Measurements from ENCODE around the gene CPEB4. TPM values are rescaled to one million over a fixed set of nuclear protein-coding genes. Genes with fewer than 3 reads are reported as not detected.
A peak's percentile ranks its signal among the peaks of the same experiment; 100 is the strongest.

CPEB4 gene
- total and polyA plus RNA-seq, 9 of the 15 experiments (the other 6 are each of a cell fraction or from before 2014, with no cell fraction given): 7.4 to 21.3 (median 12.4) TPM

- TF ChIP-seq ZBTB26 (CRISPR knock-in tag; IDR thresholded peaks at IDR 0.05) (no peak), KHSRP (IDR thresholded peaks at IDR 0.05) (no peak), ZC3H4 (CRISPR knock-in tag; IDR thresholded peaks at IDR 0.05; ENCODE audit: borderline replicate concordance) (no peak), RHOXF2B (CRISPR knock-in tag; conservative IDR thresholded peaks at IDR 0.05) (no peak), ZNF143 (CRISPR knock-in tag; IDR thresholded peaks at IDR 0.05) (no peak), PHTF2 (CRISPR knock-in tag; IDR thresholded peaks at IDR 0.05) (no peak), TBP (optimal IDR thresholded peaks at IDR 0.05; ENCODE audit: low read depth, low read length) (no peak), ESRRA (IDR thresholded peaks at IDR 0.05; ENCODE audit: borderline replicate concordance, low read depth) (peak; percentile 72; the same call in 1 of the 2 replicates), PHF20 (IDR thresholded peaks at IDR 0.05; ENCODE audit: partially characterized antibody) (peak; percentile 8), EWSR1 (IDR thresholded peaks at IDR 0.05; ENCODE audit: borderline replicate concordance, low read depth, partially characterized antibody) (no peak), MAFG (tag; conservative IDR thresholded peaks at IDR 0.05) (0 out of 2 replicates have a peak, but pooled peaks have one; percentile 35), DIDO1 (tag; IDR thresholded peaks at IDR 0.05; ENCODE audit: low read depth) (no peak), MCM3 (IDR thresholded peaks at IDR 0.05) (no peak), RBFOX2 (IDR thresholded peaks at IDR 0.05; ENCODE audit: low read depth, low read length) (peak; percentile 45), TFAM (CRISPR knock-in tag; conservative IDR thresholded peaks at IDR 0.05) (no peak), PREB (CRISPR knock-in tag; IDR thresholded peaks at IDR 0.05) (no peak), ZNF174 (CRISPR knock-in tag; IDR thresholded peaks at IDR 0.05) (no peak), CBX8 (IDR thresholded peaks at IDR 0.05; ENCODE audit: borderline replicate concordance, extremely low read depth, low read depth, low read length, poor library complexity, severe bottlenecking) (no peak), RBM39 (optimal IDR thresholded peaks at IDR 0.05; ENCODE audit: low read depth, low read length) (no peak), SAFB2 (IDR thresholded peaks at IDR 0.05; ENCODE audit: borderline replicate concordance, low read depth, low read length, severe bottlenecking) (no peak), HNRNPUL1 (IDR thresholded peaks at IDR 0.05; ENCODE audit: low read length) (no peak), RNF2 (IDR thresholded peaks at IDR 0.05) (peak; percentile 79), CTCF (IDR thresholded peaks at IDR 0.05 in 2 of 3, conservative IDR thresholded peaks at IDR 0.05 in 1 of 3; ENCODE audit: insufficient read depth in 2 of 3, low read depth in 1 of 3, low read length in 3 of 3) (0 out of 6 replicates have a peak, but pooled peaks of 1 of the 3 experiments have one; percentile 1), GABPA (tag; conservative IDR thresholded peaks at IDR 0.05; ENCODE audit: low read depth) (no peak; the same call in 1 of the 2 replicates), SIRT6 (IDR thresholded peaks at IDR 0.05; ENCODE audit: low read depth, low read length) (no peak), TBL1XR1 (IDR thresholded peaks at IDR 0.05; ENCODE audit: low read length in 2 of 2) (peak; percentile 77 to 96; a peak in 3 of 4 replicates)
Measured at GRCh38 chr5:173853370-173854131, 34.6 kb upstream of the CPEB4 start (continued).
